ENCODE data around the gene NNT.

DNA sequence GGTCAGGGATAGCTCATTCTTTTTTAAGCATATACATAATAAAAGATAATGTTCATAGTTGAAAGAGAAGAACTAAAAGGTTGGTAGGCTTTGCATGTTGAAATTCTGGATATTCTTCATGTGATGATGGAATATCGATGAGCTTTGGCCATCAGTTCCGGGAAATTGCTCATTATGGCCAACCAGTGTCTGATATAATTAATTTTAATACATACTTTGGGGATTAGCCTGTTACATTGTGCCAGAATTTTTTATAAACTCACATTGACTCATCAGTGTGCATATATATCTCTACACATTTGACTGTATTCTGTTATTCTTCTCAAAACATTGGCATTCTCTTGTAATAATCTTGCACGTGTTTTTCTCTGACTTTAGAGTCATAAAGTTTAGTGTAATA, 84.3 kb downstream of the NNT start:
- TF ChIP-seq IRF5 (IDR thresholded peaks at IDR 0.05; ENCODE audit: borderline replicate concordance) (no peak), EP300 (IDR thresholded peaks at IDR 0.05; ENCODE audit: borderline replicate concordance in 1 of 2, control insufficient read depth in 1 of 2, low read depth in 2 of 2, low read length in 2 of 2) (no peak), RFX5 (IDR thresholded peaks at IDR 0.05; ENCODE audit: low read depth, low read length) (no peak), FOXK2 (IDR thresholded peaks at IDR 0.05) (no peak), TBL1XR1 (IDR thresholded peaks at IDR 0.05; ENCODE audit: low read depth, low read length) (no peak), CTCF (IDR thresholded peaks at IDR 0.05 in 2 of 3, conservative IDR thresholded peaks at IDR 0.05 in 1 of 3; ENCODE audit: control insufficient read depth in 2 of 3, extremely low read depth in 1 of 3, insufficient read depth in 1 of 3, low read depth in 3 of 3, low read length in 3 of 3) (no peak), KDM1A (IDR thresholded peaks at IDR 0.05; ENCODE audit: borderline replicate concordance) (no peak), RAD51 (IDR thresholded peaks at IDR 0.05) (no peak), POLR2A (IDR thresholded peaks at IDR 0.05; ENCODE audit: low read depth, low read length) (no peak)

Data from GM12878 (cell line).